Fibroblast of skin of right quadriceps (primary cell): Measurements from ENCODE around the gene NR2F1-AS1.
"Not testable (repeated sequence)": the region's sequence is repeated elsewhere in the genome, so short reads cannot be mapped to it uniquely, and the experiment has no call there.

Source experiments
- DNase-seq: peaks from one replicate; pipeline ENCODE4 v3.0.0-alpha.2; 2013

Gene NR2F1-AS1

GRCh38 chr5:93423300-93423699 lies 157.7 kb downstream of the NR2F1-AS1 start:
- DNase-seq, result no peak

DNA sequence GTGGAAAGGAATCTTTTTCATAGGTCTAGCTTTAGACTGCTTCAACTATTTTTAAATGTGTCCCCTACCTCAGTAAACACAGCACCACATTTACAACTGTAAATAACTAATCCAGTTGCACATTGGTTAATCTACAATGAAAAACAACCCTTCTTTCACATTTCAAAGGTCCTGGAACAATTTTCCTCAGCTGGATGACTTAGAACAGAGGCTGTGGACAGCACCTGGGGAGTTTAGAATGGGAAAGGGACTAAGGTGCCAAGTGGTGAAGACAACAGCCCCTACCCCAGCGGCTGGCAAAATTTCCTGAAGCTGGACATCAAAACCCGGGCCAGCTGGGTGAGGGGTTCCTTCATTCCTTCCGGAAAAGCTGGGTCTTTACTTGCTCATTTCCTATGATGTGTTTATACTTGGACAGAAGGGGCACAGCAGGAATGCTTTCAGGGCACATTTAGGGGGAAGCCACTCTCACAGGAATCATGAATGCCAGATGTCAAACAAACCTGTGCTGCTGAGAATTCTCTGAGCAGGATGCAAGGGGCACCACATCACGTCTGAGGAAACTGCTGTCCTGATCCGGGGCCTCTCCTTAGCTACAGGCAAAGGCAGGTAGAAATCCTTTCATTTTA lies 158.3 kb downstream of the NR2F1-AS1 start:
- no peak for DNase-seq

GRCh38 chr5:93421987-93422401 lies 159.0 kb downstream of the NR2F1-AS1 start:
- DNase-seq, result no peak

DNA sequence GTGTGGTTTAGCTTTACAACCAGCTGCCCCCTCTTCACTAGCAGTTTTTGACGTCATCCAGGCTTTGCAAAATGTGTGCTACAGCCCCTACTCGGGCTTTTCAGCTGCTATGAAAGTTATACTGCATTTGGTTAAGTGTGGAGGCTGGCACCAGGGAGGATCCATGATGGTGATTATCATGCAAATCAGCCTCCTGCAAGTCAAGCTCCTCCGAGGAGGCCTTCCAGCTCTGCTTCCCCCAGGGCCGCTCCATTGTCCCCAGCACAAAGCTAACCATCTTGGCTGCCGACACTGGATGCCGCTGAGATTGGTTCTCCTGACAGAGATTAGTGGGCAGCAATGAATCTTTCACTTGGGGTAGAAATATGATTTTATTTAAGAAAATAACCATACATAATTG lies 159.6 kb downstream of the NR2F1-AS1 start:
- no peak for DNase-seq

DNA sequence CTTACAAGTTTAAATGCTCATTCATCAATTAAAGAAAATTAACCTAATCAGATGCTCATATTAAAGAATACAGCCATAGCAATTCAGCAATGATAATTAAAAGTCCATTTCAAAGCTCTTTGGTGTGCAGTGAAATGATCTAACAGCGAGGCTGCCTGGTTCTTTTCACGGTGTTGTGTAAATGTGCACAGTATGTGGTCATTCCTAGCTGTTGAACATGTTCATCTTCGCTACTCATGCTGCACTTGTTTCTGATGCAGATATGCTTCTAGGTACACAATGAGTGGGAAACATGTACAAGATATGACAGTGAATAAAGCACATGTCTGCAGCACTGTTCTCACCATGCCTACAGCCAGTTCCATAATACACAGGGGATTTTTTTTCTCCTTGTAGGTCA lies 163.5 kb downstream of the NR2F1-AS1 start:
- no peak for DNase-seq

DNA sequence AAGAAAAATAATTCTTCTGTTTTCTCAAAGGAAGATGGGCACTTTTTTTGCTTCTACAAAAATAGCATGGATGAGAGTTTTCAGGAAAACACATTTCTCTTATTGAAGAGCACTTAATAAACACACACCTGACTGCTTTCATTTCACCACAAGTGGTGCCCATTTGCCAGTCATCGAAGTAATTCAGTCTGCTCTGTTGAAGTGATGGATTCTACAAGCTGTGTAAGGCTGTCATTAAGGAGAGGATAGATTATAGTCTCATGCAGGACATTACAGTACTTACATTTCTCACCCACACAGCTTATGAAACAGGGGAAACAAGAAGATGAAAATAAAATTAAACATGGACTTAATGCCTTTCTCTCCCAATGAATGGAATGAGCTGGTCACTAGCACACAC lies 165.2 kb downstream of the NR2F1-AS1 start:
- no peak for DNase-seq

DNA sequence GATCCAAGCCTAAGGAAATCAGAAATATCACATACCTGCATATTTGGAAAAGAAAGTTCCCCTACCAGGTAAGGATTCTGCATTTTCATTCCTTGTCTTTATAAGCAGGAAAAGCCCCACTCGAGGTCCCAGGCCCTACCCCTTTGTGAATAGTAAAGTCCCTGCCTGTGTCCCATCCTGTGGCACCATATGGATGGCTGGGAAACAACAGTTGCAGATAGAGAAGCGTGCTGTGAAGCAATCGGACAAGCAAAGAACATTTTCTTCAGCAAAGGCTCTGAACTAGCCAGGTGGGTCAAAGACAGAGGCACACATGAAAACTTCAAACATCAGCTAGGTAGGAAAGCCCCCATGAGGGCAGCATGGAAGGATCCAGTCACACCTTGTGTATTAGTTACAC lies 169.3 kb downstream of the NR2F1-AS1 start:
- no peak for DNase-seq

DNA sequence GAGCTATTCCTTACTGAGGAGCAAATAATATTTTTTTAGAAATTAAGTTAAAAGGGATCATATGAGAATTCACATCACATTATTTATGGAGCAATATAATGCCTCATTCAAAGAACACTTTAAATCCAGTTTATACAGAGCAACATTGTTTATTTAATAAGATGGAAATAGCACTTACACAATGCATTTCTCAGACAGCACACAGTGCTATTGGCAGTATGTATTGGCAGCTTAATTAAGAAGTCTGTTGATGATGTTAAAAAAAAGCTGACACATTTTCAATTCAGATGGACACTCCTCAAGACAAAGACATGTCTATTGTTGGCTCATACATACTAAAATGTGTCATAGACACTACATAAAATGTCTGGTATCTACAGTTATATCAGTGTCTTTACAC lies 171.3 kb downstream of the NR2F1-AS1 start:
- no peak for DNase-seq

- DNase-seq, result no peak
These were observed 173.6 kb downstream of the NR2F1-AS1 start for GRCh38 chr5:93407454-93407853.

GRCh38 chr5:93406971-93407401 lies 174.0 kb downstream of the NR2F1-AS1 start:
- no peak for DNase-seq

GRCh38 chr5:93404246-93404645 lies 176.8 kb downstream of the NR2F1-AS1 start:
- DNase-seq, result no peak

DNA sequence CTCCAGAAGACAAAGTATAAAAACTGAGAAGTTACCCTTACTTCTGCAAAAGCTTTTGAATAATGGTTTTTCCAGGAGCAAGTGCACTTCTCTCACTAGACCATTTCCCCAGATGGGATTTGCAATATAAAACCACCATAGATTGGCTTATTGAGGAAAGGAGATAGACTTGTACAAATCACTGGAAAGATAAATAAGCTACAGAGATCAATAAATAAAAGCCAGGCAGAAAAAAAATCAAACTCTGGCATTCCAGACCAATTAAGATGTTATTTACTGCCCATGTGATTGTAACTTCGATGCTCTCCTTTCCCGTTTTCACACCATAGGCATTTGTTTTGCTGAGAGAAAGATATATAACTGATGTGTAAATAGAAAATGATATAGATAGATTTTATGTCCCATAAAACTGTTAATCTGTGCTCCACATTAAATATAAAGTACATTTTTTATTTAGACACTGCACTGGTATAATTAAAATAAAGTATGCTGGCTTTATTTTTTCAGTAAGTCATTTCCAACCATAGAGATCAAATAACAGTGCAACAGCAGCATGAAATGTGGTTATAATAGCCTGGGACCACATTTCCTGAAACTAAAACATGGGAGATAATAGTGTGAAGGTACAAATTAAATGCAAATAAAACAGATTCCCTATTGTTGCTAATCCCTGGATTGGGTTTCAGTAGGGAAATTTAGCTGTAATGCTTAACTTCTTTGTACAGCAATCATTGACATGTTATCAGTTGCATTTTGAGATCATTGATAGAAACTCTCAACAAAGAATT lies 177.7 kb downstream of the NR2F1-AS1 start:
- DNase-seq, result no peak

GRCh38 chr5:93402451-93402850 lies 178.6 kb downstream of the NR2F1-AS1 start:
- DNase-seq, result no peak

GRCh38 chr5:93401634-93402213 lies 179.3 kb downstream of the NR2F1-AS1 start:
- no peak for DNase-seq

DNA sequence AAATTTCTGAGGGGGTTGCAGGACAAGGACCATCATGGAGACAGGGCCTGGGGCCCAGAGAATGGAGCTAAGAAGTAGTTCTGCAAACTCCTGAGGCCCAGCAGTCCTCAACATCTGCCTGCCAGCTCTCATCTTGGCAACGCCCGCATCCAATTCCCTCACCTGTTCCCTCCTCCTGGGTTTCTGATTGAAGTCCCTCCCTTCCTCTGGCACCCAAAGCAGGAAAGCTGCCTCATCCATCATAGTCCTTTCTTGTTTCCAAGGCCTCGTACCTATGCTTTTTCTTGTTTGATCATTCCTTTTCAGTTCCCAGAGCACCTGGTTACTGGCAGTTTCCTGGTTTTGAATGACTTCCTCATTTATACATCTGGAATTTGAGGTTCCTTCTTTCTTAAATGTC lies 181.3 kb downstream of the NR2F1-AS1 start:
- no peak for DNase-seq

GRCh38 chr5:93395971-93396379 lies 185.0 kb downstream of the NR2F1-AS1 start:
- no peak for DNase-seq

DNA sequence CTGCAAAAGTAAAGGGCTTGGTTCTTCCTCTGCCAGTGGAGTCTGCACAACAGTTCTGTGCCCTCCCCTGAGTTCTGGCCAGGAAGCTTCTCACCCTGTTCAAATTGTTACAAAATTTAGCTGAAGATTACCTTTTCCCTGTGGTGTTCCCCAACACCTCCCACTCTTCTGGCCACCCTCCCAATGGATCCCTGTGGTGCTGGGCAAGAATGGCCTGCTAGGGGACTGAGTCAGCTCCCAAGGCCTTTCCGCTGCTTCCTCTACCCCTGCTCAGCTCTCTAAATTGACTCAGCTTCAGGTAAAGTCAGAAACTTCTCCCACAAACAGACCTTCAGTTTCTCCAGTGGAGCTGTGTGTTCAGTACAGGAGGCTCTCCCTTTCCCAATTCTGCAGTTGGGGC lies 186.0 kb downstream of the NR2F1-AS1 start:
- no peak for DNase-seq

DNA sequence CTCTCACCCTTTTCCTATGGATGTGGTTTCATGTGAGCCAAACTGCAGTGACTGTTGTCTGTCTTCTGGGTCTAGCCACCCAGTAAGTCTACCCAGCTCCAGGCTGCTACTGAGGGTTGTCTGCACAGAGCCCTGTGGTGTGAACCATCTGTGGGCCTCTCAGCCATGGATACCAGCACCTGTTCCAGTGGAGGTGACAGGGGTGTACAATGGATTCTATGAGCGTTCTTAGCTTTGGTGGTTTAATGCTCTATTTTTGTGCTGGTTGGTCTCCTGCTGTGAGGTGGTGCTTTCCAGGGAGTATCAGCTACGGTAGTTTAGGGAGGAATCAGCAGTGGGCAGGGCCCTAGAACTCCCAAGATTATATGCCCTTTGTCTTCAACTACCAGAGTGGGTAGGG lies 186.7 kb downstream of the NR2F1-AS1 start:
- no peak for DNase-seq

GRCh38 chr5:93391169-93391568 lies 189.8 kb downstream of the NR2F1-AS1 start:
- not testable (repeated sequence) for DNase-seq

- no peak for DNase-seq
These were observed 195.4 kb downstream of the NR2F1-AS1 start for GRCh38 chr5:93385655-93386054.

DNA sequence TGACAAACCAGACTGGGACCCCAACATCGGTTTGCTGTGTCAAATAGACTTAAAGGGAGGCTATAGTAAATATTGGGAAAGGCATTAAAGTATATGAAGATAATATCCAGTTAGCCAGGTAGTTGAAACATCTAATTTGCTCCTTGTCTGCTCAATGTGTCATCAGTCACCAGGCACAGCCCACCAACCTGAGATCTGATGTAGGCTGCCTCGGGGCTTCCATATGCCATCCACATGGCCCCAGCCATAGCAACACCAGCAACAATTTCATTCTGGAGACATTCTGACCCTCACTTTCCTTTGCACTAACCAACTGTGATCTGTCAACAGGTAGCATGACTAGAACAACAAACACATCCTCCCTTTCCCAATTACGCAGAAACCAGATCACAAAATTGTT lies 196.0 kb downstream of the NR2F1-AS1 start:
- no peak for DNase-seq

- DNase-seq, result no peak
These were observed 197.0 kb downstream of the NR2F1-AS1 start for GRCh38 chr5:93384026-93384425.

DNA sequence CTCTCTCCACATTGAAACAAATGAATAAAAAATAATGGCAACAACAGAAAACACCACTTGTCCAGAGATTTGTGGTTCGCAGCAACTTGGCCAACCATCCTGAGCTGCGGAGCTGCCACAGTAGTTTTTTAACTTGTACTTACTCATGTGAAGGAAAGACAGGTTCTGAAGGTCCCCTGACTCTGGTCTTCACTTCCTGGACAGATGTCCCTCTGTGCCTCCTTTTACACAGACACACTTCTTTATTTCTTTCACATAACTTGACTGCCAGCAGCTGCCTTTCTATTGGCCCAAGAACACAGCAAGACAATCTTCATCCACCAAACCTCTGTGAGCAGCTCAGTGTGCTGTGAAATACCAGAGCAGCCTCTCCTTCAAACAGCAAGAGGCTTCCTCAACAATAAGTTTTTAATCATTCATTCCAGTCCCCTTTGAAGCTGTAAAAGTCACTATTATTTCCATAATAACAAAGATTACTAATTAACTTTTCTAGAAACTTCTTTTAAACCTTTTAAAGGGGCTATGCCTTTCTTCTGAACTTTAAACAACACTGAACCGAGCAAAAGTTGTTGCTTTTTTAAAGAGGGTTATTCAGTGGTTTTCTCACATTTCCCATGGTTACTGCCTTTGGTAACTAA lies 198.7 kb downstream of the NR2F1-AS1 start:
- no peak for DNase-seq

- peak; percentile 39 for DNase-seq
These were observed 200.0 kb downstream of the NR2F1-AS1 start for GRCh38 chr5:93381057-93381456.
